ENCODE measurements around the gene PHF21A.
"Not testable (repeated sequence)": the region's sequence is repeated elsewhere in the genome, so short reads cannot be mapped to it uniquely, and the experiment has no call there.

Gene PHF21A

DNA sequence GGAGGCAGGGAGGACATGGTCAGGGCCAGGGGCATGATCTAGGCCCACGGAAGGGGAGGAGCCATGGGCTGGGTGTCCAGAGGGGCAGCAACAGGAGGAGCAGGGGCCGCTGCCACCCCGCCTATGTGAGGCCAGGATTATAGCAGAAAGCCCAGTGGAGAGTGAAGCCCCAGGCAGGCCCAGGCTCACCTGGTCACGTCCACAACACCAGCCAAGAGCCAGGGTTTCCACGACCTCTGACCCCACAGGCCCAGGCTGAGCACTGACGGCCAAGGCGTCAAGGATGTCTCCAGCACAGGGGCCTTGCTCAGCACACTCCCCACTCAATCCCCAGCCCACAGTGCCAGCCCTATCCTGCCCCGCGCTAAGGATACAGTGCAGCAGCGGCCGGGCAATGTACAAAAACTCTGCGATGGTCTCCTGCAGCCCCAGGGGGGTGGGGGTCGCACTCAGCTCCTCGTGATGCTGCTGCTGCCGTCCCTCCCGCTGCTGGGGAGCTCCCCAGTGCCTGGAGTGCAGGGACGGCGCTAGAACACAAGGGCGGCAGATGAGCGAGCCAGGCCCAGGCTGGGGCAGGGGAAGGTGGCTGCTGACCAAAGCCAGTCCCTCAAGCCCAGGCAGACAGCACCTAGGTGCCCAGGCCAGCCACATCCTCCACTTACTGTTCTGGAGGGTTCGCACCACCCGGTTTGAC, 207.2 kb downstream of the PHF21A start:
- Histone ChIP-seq H3K36me3 (ENCODE audit: insufficient read depth, low read length) (no peaks in the 10 kb centered on the region), H3K4me1 (ENCODE audit: control insufficient read depth, insufficient read depth, low read length, unreplicated experiment) (no peaks in the 10 kb centered on the region), H3K27me3 (ENCODE audit: insufficient read depth, low read length) (no peaks in the 10 kb centered on the region)

DNA sequence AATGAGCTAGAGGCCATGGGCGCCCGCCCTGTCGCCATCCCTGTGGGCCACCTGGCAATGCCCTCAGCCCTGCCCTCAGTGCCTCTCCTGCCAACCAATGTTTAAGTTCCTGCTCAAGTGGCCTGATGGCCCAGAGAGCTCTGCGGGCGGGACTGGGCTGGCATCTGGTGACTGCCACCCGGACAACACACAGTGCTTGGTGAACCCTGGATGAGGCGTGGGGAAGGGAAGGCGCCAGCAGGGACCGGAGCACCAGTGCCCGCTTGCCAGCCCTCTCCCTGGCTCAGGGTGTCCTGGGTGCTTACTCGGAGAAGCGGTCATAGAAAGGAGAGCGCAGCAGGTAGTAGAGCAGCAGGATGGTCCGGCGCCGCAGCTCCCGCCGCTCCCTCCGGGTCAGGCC, 207.7 kb downstream of the PHF21A start:
- no peaks in the 10 kb centered on the region for H3K36me3 ChIP-seq (ENCODE audit: insufficient read depth, low read length)
- no peak overlapping the region for H3K4me3 ChIP-seq (ENCODE audit: low read depth, low read length)
- H2AFZ ChIP-seq (ENCODE audit: low read length, unreplicated experiment): no peak overlapping the region
- H3K79me2 ChIP-seq (ENCODE audit: control insufficient read depth, insufficient read depth, low read length, unreplicated experiment): peaks cover 13% of the 10 kb centered on the region
- H3K4me1 ChIP-seq (ENCODE audit: control insufficient read depth, insufficient read depth, low read length, unreplicated experiment): no peaks in the 10 kb centered on the region
- no peak overlapping the region for H3K27ac ChIP-seq (ENCODE audit: low read depth, low read length)
- no peaks in the 10 kb centered on the region for H3K27me3 ChIP-seq (ENCODE audit: insufficient read depth, low read length)

More for the DNA sequence above, 207.2 kb downstream of the PHF21A start:
- H3K27ac ChIP-seq (ENCODE audit: low read depth, low read length): no peak overlapping the region
- H2AFZ ChIP-seq (ENCODE audit: low read length, unreplicated experiment): no peak overlapping the region
- peaks cover 13% of the 10 kb centered on the region for H3K79me2 ChIP-seq (ENCODE audit: control insufficient read depth, insufficient read depth, low read length, unreplicated experiment)
- H3K4me3 ChIP-seq (ENCODE audit: low read depth, low read length): no peak overlapping the region

DNA sequence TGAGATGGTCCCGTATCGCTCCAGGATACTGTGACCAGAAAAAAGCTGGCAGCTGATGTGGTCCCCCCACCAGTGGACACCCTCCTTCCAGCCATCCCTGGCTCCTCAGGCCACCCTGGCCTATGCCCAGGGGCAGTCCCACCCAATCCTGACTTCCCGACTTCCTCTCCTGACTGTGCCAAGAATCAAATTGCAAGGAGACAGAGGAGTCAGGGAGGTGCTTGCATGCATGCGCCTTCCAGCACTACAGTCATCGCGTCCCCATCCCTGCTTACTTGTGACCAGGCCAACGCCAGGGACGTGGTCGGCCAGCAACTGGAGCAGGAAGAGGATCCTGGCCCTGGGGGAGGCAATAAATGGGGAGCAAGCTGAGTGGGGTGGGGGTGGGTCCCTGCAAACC, 210.6 kb downstream of the PHF21A start:
- Histone ChIP-seq H3K27ac (ENCODE audit: low read depth, low read length) (no peak overlapping the region), H3K4me1 (ENCODE audit: control insufficient read depth, insufficient read depth, low read length, unreplicated experiment) (no peaks in the 10 kb centered on the region), H3K4me3 (ENCODE audit: low read depth, low read length) (no peak overlapping the region), H3K27me3 (ENCODE audit: insufficient read depth, low read length) (no peaks in the 10 kb centered on the region), H3K36me3 (ENCODE audit: insufficient read depth, low read length) (no peaks in the 10 kb centered on the region), H3K79me2 (ENCODE audit: control insufficient read depth, insufficient read depth, low read length, unreplicated experiment) (no peaks in the 10 kb centered on the region), H2AFZ (ENCODE audit: low read length, unreplicated experiment) (no peak overlapping the region)

DNA sequence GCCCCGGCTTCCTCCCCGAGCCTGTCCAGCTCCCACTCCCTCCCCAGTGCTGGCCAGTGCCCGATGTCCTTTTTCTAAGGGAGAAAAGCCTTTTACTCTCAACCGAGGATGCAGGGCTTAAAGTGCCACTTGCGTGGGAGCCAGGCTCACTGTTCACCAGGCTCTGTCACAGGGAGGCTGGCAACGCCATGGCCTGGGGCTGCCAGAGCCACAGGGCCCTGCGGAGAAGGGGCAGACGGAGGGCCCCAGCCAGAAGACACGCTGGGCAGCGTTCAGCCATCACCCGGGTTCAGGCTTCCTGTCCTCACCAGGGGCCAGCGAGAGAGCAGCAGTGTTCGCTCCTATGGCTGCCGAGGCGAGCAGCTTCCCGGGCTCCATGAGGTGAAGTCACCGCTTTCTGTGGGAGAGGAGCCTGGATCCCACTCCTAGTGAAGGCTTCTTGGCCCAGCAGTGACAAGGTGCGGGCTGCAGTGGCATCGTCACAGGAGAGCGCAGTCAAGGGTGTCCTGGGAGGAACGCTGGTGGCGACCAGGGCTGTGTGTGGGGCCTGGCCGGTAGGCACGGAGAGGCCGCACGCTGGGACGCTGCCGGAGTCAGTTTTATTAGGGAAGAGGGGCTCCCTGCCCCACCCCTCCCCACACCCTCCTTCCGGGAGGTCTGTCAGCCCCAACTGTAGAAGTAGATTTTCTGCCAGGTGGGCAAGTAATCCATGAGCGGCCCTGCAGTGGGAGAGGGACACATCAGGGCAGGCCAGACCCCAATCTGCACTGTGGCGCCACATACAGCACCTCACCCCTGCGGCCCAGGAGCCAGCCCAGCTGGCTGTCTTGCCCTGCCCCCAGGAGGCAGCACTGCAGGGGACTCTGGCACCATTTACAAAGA, 211.4 kb downstream of the PHF21A start:
- no peak overlapping the region for H2AFZ ChIP-seq (ENCODE audit: low read length, unreplicated experiment)
- no peaks in the 10 kb centered on the region for H3K36me3 ChIP-seq (ENCODE audit: insufficient read depth, low read length)
- H3K79me2 ChIP-seq (ENCODE audit: control insufficient read depth, insufficient read depth, low read length, unreplicated experiment): no peaks in the 10 kb centered on the region
- no peaks in the 10 kb centered on the region for H3K27me3 ChIP-seq (ENCODE audit: insufficient read depth, low read length)
- no peaks in the 10 kb centered on the region for H3K4me1 ChIP-seq (ENCODE audit: control insufficient read depth, insufficient read depth, low read length, unreplicated experiment)
- H3K4me3 ChIP-seq (ENCODE audit: low read depth, low read length): no peak overlapping the region
- no peak overlapping the region for H3K27ac ChIP-seq (ENCODE audit: low read depth, low read length)

DNA sequence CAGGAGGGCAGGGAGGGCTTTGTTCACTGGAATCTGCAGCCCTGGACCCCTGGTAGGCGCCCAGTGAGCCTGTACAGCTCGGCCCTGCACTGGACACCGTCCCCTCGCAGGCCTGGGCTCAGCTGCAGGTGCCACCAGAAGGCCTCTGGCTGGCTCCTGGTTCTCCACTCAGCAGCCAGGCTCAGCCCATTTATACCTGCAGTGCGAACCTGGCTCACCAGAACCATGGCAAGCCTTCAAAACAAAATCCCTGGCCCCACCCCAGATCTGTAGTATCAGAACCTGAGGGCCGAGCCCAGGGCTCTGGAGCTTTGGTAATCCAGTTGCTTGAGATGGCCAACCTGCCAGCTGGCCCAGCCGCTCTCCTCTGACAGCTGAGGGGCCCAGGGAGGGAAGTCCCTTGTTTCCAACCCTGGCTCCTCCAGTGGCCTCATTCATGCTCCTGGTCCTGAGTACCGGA, 213.3 kb downstream of the PHF21A start:
- H3K27me3 ChIP-seq (ENCODE audit: insufficient read depth, low read length): no peaks in the 10 kb centered on the region
- H3K27ac ChIP-seq (ENCODE audit: low read depth, low read length): no peak overlapping the region
- H3K4me3 ChIP-seq (ENCODE audit: low read depth, low read length): no peak overlapping the region
- H3K36me3 ChIP-seq (ENCODE audit: insufficient read depth, low read length): no peaks in the 10 kb centered on the region
- H3K4me1 ChIP-seq (ENCODE audit: control insufficient read depth, insufficient read depth, low read length, unreplicated experiment): no peaks in the 10 kb centered on the region
- no peak overlapping the region for H2AFZ ChIP-seq (ENCODE audit: low read length, unreplicated experiment)
- no peaks in the 10 kb centered on the region for H3K79me2 ChIP-seq (ENCODE audit: control insufficient read depth, insufficient read depth, low read length, unreplicated experiment)

DNA sequence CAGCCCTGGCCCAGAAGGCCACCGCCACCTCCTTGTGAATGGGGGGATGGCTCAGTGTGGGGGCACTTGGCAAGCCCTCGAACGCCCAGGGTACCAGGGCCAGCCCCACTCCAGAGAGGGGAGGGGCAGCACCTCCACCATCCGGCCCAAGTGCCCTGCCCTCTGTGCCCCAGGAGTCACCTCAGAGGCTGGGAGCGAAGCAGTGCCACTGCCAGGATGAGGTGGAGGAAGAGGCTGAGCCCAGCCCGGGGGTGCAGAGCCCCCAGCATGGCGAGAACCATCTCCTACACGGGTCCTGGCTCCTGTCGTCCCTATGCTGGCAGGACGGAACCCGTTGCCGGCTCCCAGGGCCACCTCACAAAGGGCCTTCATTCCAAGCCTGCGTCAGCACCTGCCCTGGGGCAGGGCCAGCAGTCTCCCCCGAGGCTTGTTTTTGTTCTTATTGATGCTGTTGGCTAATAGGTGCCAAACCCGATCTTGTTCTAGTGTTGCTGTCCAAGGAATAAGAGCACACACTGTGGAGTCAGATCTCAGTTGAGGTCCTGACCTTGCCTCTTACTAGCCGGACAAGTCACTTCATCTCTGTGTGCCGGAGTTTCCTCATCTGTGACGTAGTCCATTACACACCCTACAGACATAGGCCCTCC, 214.2 kb downstream of the PHF21A start, which contains the start of gene FREY1:
Gene FREY1, minus strand, starts transcription at position 307 of the 647 bp plus-strand sequence. Its CDS starts 26 bp downstream, at position 281.
- Histone ChIP-seq H3K4me1 (ENCODE audit: control insufficient read depth, insufficient read depth, low read length, unreplicated experiment) (no peaks in the 10 kb centered on the region), H3K27me3 (ENCODE audit: insufficient read depth, low read length) (no peaks in the 10 kb centered on the region), H3K27ac (ENCODE audit: low read depth, low read length) (no peak within 1 kb of the TSS), H3K36me3 (ENCODE audit: insufficient read depth, low read length) (no peaks in the 10 kb centered on the region), H3K79me2 (ENCODE audit: control insufficient read depth, insufficient read depth, low read length, unreplicated experiment) (no peaks in the 10 kb centered on the region), H3K4me3 (ENCODE audit: low read depth, low read length) (no peak within 1 kb of the TSS), H2AFZ (ENCODE audit: low read length, unreplicated experiment) (no peak within 1 kb of the TSS)

DNA sequence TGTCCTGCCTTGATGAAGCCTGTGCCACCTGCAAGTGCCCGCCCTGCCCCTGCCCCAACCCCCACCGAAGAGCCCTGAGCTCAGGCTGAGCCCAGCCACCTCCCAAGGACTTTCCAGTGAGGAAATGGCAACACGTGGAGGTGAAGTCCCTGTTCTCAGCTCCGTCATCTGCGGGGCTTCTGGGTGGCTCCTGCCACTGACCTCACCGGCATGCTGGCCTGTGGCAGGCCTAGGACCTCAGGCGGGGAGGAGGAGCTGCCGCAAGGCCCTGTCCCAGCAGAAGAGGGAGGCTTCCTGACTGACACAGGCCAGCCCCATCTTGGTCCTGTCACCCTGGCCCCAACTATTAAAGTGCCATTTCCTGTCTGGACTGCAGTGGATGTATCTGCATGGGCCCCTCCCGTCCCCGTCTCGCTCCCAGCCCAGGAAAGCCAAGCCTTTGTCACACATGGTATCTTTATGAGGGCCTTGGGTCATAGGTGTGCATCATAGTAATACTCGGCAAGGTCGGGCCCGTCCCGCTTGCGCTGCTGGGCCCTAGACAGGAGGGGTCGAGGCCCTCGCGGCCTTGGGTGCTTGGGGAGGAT, 215.1 kb downstream of the PHF21A start:
- no peaks in the 10 kb centered on the region for H3K27me3 ChIP-seq (ENCODE audit: insufficient read depth, low read length)
- H3K4me1 ChIP-seq (ENCODE audit: control insufficient read depth, insufficient read depth, low read length, unreplicated experiment): no peaks in the 10 kb centered on the region
- H3K4me3 ChIP-seq (ENCODE audit: low read depth, low read length): no peak overlapping the region
- no peak overlapping the region for H2AFZ ChIP-seq (ENCODE audit: low read length, unreplicated experiment)
- no peaks in the 10 kb centered on the region for H3K79me2 ChIP-seq (ENCODE audit: control insufficient read depth, insufficient read depth, low read length, unreplicated experiment)
- H3K36me3 ChIP-seq (ENCODE audit: insufficient read depth, low read length): no peaks in the 10 kb centered on the region
- no peak overlapping the region for H3K27ac ChIP-seq (ENCODE audit: low read depth, low read length)

DNA sequence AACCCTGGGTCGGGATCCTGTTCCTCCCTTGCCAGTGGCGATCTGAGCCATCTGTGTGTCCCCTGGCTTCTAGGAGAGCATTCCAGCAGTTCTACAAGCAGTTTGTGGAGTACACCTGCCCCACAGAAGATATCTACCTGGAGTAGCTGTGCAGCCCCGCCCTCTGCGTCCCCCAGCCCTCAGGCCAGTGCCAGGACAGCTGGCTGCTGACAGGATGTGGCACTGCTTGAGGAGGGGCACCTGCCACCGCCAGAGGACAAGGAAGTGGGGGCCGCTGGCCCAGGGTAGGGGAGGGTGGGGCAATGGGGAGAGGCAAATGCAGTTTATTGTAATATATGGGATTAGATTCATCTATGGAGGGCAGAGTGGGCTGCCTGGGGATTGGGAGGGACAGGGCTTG, 215.7 kb downstream of the PHF21A start:
- H3K4me1 ChIP-seq (ENCODE audit: control insufficient read depth, insufficient read depth, low read length, unreplicated experiment); H3K27me3 ChIP-seq (ENCODE audit: insufficient read depth, low read length); H3K36me3 ChIP-seq (ENCODE audit: insufficient read depth, low read length); H3K27ac ChIP-seq (ENCODE audit: low read depth, low read length); H2AFZ ChIP-seq (ENCODE audit: low read length, unreplicated experiment); H3K4me3 ChIP-seq (ENCODE audit: low read depth, low read length); H3K79me2 ChIP-seq (ENCODE audit: control insufficient read depth, insufficient read depth, low read length, unreplicated experiment): not testable (repeated sequence)

DNA sequence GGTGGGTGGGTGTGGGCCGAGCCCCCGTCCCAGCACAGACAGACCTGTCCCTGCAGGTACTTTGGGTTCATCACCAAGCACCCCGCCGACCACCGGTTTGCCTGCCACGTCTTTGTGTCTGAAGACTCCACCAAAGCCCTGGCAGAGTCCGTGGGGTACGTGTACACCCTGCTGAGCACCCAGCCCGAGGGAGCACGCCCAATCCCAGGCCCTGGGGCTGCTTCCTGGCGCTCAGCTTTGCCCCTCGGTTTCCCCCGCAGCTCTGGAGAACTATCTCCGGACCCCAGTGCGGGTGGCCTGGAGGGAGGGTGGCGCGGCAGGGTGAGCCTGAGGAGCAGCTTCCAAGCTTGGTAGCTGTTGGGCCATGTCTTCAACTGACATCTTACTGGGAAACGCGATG, 216.2 kb downstream of the PHF21A start:
- peaks cover 5% of the 10 kb centered on the region for H3K4me1 ChIP-seq (ENCODE audit: control insufficient read depth, insufficient read depth, low read length, unreplicated experiment)
- no peaks in the 10 kb centered on the region for H3K36me3 ChIP-seq (ENCODE audit: insufficient read depth, low read length)
- no peak overlapping the region for H3K4me3 ChIP-seq (ENCODE audit: low read depth, low read length)
- no peak overlapping the region for H2AFZ ChIP-seq (ENCODE audit: low read length, unreplicated experiment)
- peaks cover 8% of the 10 kb centered on the region; the same call in 1 of the 2 replicates for H3K27me3 ChIP-seq (ENCODE audit: insufficient read depth, low read length)
- no peak overlapping the region for H3K27ac ChIP-seq (ENCODE audit: low read depth, low read length)
- no peaks in the 10 kb centered on the region for H3K79me2 ChIP-seq (ENCODE audit: control insufficient read depth, insufficient read depth, low read length, unreplicated experiment)

DNA sequence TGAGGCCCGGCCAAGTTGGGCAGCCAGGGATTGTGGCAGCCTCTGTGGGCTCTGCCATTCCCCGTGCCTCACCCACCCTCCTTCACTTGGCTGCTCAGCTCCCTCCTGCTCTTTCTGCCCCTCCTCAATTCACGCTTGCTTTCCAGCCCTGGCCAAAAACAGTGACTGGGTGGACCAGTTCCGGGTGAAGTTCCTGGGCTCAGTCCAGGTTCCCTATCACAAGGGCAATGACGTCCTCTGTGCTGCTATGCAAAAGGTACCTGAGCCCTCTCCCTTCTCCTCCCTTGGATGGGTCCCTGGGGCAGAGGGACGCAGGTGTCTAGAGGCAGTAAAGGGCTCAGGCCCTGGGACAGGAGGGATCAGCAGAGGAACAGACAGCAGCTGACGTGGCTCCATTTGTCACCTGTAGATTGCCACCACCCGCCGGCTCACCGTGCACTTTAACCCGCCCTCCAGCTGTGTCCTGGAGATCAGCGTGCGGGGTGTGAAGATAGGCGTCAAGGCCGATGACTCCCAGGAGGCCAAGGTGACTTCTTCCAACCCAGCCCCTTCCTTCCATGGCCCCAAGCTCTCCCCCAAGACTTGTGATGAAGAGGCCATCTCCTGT, 216.8 kb downstream of the PHF21A start:
- Histone ChIP-seq H3K4me1 (ENCODE audit: control insufficient read depth, insufficient read depth, low read length, unreplicated experiment) (peaks cover 7% of the 10 kb centered on the region), H3K27ac (ENCODE audit: low read depth, low read length) (no peak overlapping the region), H3K36me3 (ENCODE audit: insufficient read depth, low read length) (no peaks in the 10 kb centered on the region), H3K27me3 (ENCODE audit: insufficient read depth, low read length) (peaks cover 8% of the 10 kb centered on the region; the same call in 1 of the 2 replicates), H2AFZ (ENCODE audit: low read length, unreplicated experiment) (no peak overlapping the region), H3K4me3 (ENCODE audit: low read depth, low read length) (no peak overlapping the region), H3K79me2 (ENCODE audit: control insufficient read depth, insufficient read depth, low read length, unreplicated experiment) (no peaks in the 10 kb centered on the region)

Measured in ACC112 (cell line).